IMR-90 (cell line): ENCODE measurements around the gene MRPS15. TPM values are rescaled to one million over a fixed set of nuclear protein-coding genes. Genes with fewer than 3 reads are reported as not detected.
A peak's percentile ranks its signal among the peaks of the same experiment; 100 is the strongest.

Experiments
- ATAC-seq: fragments of 200-7000 bp; cut with Tn5 transposase; 2 replicates; pipeline ENCODE4 v1.9.1; 2020; ENCODE audit warnings: low read depth, mild to moderate bottlenecking, moderate library complexity
- BruUV-seq: library from RNA; stranded (reverse); fragments of 400-500 nt; replicated peaks from 2 replicates; lab custom pipeline; 2021; lab: Mats Ljungman, UMichigan
- CTCF ChIA-PET: fragments of 300-600 bp; formaldehyde crosslinking; extraction: SDS; loops from one replicate; lab custom pipeline; 2021; ENCODE audit warnings: antibody characterized with exemption; lab: Yijun Ruan, JAX
- POLR2A ChIA-PET: fragments of 300-600 bp; sonication (Branson Sonifier 250); formaldehyde crosslinking; loops from one replicate; lab custom pipeline; 2022; ENCODE audit warnings: antibody characterized with exemption; ENCODE audit not compliant: unreplicated experiment; lab: Charles Lee
- DNase-seq: peaks from one replicate; pipeline ENCODE4 v3.0.0; 2013
- H2AFZ ChIP-seq: replicated peaks from 2 replicates; pipeline ENCODE3; 2013; ENCODE audit warnings: low read length, mild to moderate bottlenecking; ENCODE audit not compliant: poor library complexity
- H2AK5ac ChIP-seq: 2 replicates; pipeline ENCODE4 v1.6.1; 2013; ENCODE audit warnings: low read depth, low read length, inconsistent platforms
- H2AK9ac ChIP-seq: replicated peaks from 2 replicates; pipeline ENCODE3; 2013; ENCODE audit warnings: mild to moderate bottlenecking, low read depth, low read length, moderate library complexity; ENCODE audit not compliant: poor library complexity
- H2BK120ac ChIP-seq: 2 replicates; pipeline ENCODE4 v1.6.1; 2013; ENCODE audit warnings: low read depth, low read length, inconsistent platforms
- H2BK15ac ChIP-seq: 3 replicates; pipeline ENCODE4 v1.6.1; 2013; ENCODE audit warnings: low read depth, low read length, inconsistent platforms
- H2BK20ac ChIP-seq: 2 replicates; pipeline ENCODE4 v1.6.1; 2013; ENCODE audit warnings: low read depth, mild to moderate bottlenecking, inconsistent platforms, low read length, moderate library complexity
- H2BK5ac ChIP-seq: 2 replicates; pipeline ENCODE4 v1.6.1; 2013; ENCODE audit warnings: mild to moderate bottlenecking, low read depth, low read length, inconsistent platforms; ENCODE audit not compliant: poor library complexity, severe bottlenecking
- H3K14ac ChIP-seq: replicated peaks from 2 replicates; pipeline ENCODE4 v1.6.1; 2013; ENCODE audit warnings: low read depth, low read length, inconsistent platforms
- H3K18ac ChIP-seq: 2 replicates; pipeline ENCODE4 v1.6.1; 2013; ENCODE audit warnings: low read depth, low read length, control low read depth
- H3K23ac ChIP-seq: 2 replicates; pipeline ENCODE4 v1.6.1; 2013; ENCODE audit warnings: low read depth, low read length, inconsistent platforms
- H3K27ac ChIP-seq: 2 replicates; pipeline ENCODE4 v1.5.1; 2013; ENCODE audit warnings: mild to moderate bottlenecking, control low read depth, low read length; ENCODE audit not compliant: insufficient read depth
- H3K27me3 ChIP-seq: 2 replicates; pipeline ENCODE4 v1.6.1; 2013; ENCODE audit warnings: low read length; ENCODE audit not compliant: control insufficient read depth, insufficient read depth
- H3K36me3 ChIP-seq: 2 replicates; pipeline ENCODE4 v1.6.1; 2013; ENCODE audit warnings: low read length, mixed read lengths; ENCODE audit not compliant: control insufficient read depth, insufficient read depth
- H3K4ac ChIP-seq: 2 replicates; pipeline ENCODE4 v1.6.1; 2013; ENCODE audit warnings: low read depth, low read length, inconsistent platforms
- H3K4me1 ChIP-seq: 2 replicates; pipeline ENCODE4 v1.6.1; 2013; ENCODE audit warnings: low read length, mixed read lengths; ENCODE audit not compliant: control insufficient read depth, insufficient read depth
- H3K4me2 ChIP-seq: 2 replicates; pipeline ENCODE4 v1.6.1; 2013; ENCODE audit warnings: low read depth, mild to moderate bottlenecking, control low read depth, low read length, moderate library complexity
- H3K4me3 ChIP-seq: 2 replicates; pipeline ENCODE4 v1.5.1; 2013; ENCODE audit warnings: low read depth, mild to moderate bottlenecking, control low read depth, low read length, moderate library complexity; ENCODE audit not compliant: insufficient read depth
- H3K56ac ChIP-seq: 2 replicates; pipeline ENCODE4 v1.6.1; 2013; ENCODE audit warnings: low read length, inconsistent platforms; ENCODE audit not compliant: insufficient read depth; ENCODE audit errors: extremely low read depth
- H3K79me1 ChIP-seq, 2 experiments: 2 replicates each; pipeline ENCODE4 v1.6.1; 2013; ENCODE audit warnings: low read length in 2 of 2, inconsistent platforms in 1 of 2, low read depth in 1 of 2
- H3K9ac ChIP-seq: 2 replicates; pipeline ENCODE4 v1.6.1; 2013; ENCODE audit warnings: low read depth, low read length, control low read depth
- H3K9me1 ChIP-seq: 2 replicates; pipeline ENCODE4 v1.6.1; 2013; ENCODE audit warnings: low read length, inconsistent platforms; ENCODE audit not compliant: insufficient read depth
- H3K9me3 ChIP-seq: 2 replicates; pipeline ENCODE4 v1.6.1; 2013; ENCODE audit warnings: low read length; ENCODE audit not compliant: control insufficient read depth, insufficient read depth
- H4K20me1 ChIP-seq: 2 replicates; pipeline ENCODE4 v1.6.1; 2013; ENCODE audit warnings: low read length, inconsistent platforms; ENCODE audit not compliant: insufficient read depth
- H4K5ac ChIP-seq: 2 replicates; pipeline ENCODE4 v1.6.1; 2013; ENCODE audit warnings: mild to moderate bottlenecking, low read depth, low read length, control low read depth
- H4K8ac ChIP-seq, 2 experiments: 2 replicates each; pipeline ENCODE4 v1.6.1; 2013; ENCODE audit warnings: low read depth in 2 of 2, low read length in 2 of 2, control low read depth in 1 of 2, inconsistent platforms in 1 of 2
- H4K91ac ChIP-seq: 2 replicates; pipeline ENCODE4 v1.6.1; 2013; ENCODE audit warnings: low read depth, low read length, inconsistent platforms; ENCODE audit not compliant: insufficient read depth
- CEBPB ChIP-seq: IDR thresholded peaks from 2 replicates; pipeline ENCODE4 v1.6.1; 2012; ENCODE audit warnings: low read depth, low read length, improper control_type of control experiment
- FOS ChIP-seq: fragments of 150-350 bp; IDR thresholded peaks from 2 replicates; pipeline ENCODE4 v1.6.1; 2016; ENCODE audit warnings: low read depth, low read length
- MAFK ChIP-seq: IDR thresholded peaks from 2 replicates; pipeline ENCODE4 v1.6.1; 2012; ENCODE audit warnings: low read depth, low read length, improper control_type of control experiment
- NFE2L2 ChIP-seq: fragments of 150-350 bp; IDR thresholded peaks from 2 replicates; pipeline ENCODE4 v1.6.1; 2016; ENCODE audit warnings: low read depth, mild to moderate bottlenecking, low read length
- POLR2A ChIP-seq: IDR thresholded peaks from 2 replicates; pipeline ENCODE4 v1.6.1; 2012; ENCODE audit warnings: mild to moderate bottlenecking, low read depth, low read length
- RFX5 ChIP-seq: IDR thresholded peaks from 2 replicates; pipeline ENCODE4 v1.8.0; 2012; ENCODE audit warnings: low read depth, mild to moderate bottlenecking, low read length, moderate library complexity
- WGBS, 2 experiments: methylation state at CpG; one replicate each; pipeline versions ENCODE4 v1.1.5 to v1.1.7; 2013; ENCODE audit warnings: missing lambda C conversion rate in 2 of 2; ENCODE audit not compliant: insufficient read length in 1 of 2; ENCODE audit errors: extremely low coverage in 2 of 2; 5-methylcytosine and 5-hydroxymethylcytosine counted together
- dilution Hi-C: fragments of 300-500 bp; cut with HindIII; formaldehyde crosslinking; loops from one replicate; pipeline ENCODE4 v1.14.3; 2018; ENCODE audit warnings: low sequenced_read_pairs; ENCODE audit not compliant: unreplicated experiment
- in situ Hi-C: fragments of 300-500 bp; cut with MboI; formaldehyde crosslinking; loops from 3 replicates; pipeline ENCODE4 v1.14.3; 2019; ENCODE audit warnings: low sequenced_read_pairs, inconsistent platforms, mixed read lengths
- intact Hi-C: fragments of 100-400 bp; cut with micrococcal nuclease; formaldehyde crosslinking; loops from 2 replicates; pipeline ENCODE4 v1.10.0; 2022
- polyA plus RNA-seq, 3 experiments: library from polyadenylated mRNA; depleted of rRNA; stranded (reverse); fragments of >200 nt; gene quantifications; 2 replicates each; pipeline ENCODE4 v1.2.3, GENCODE V29; 2012; ENCODE audit warnings: low replicate concordance in 1 of 3
- total RNA-seq: library from RNA; depleted of rRNA; stranded (reverse); fragments of >200 nt; gene quantifications from 2 replicates; pipeline ENCODE4 v1.2.3, GENCODE V29; 2012
- TF ChIP-seq, protein P1 (sequence below): fragments of 150-350 bp; IDR thresholded peaks from 2 replicates; pipeline ENCODE4 v1.6.1; 2017; ENCODE audit warnings: mild to moderate bottlenecking, antibody characterized with exemption, low read length, low read depth
- TF ChIP-seq, protein P2 (sequence below): conservative IDR thresholded peaks from 2 replicates; pipeline ENCODE4 v1.5.1; 2012; ENCODE audit warnings: mild to moderate bottlenecking, low read depth, low read length, improper control_type of control experiment

MRPS15 gene
- total and polyA plus RNA-seq, 2 of the 4 experiments (the other 2 are of a cell fraction): 46.1 to 77.9 TPM

DNA sequence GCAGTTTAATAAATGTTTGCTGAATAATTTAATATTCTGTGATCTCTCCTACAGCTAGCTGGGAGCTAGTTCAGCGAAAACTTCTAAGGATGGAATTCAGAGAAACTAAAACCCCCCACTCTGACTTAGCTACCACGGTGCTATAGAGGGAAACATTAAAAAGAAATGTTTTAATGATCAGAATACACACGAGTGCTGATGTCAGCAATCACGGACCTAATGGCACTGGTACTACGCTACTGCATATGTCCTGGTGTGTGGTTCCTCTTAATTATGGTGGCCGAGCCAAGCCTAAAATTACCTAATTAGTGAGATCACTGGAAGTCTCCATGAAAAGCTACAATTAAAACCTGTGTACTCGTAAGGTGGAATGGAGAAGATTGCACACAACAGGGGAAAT is 42.5 kb downstream of the MRPS15 start:
- no peak for ATAC-seq
- POLR2A ChIA-PET: no interaction called here
- Histone ChIP-seq H3K36me3 (peaks cover 3% of the 10 kb centered on the region; the same call in 1 of the 2 replicates), H4K20me1 (no peaks in the 10 kb centered on the region), H4K91ac (no peak overlapping the region), H2AK9ac (no peak overlapping the region), H2BK5ac (no peak overlapping the region), H3K4me3 (no peak overlapping the region), H4K8ac (no peak overlapping the region), H2BK120ac (0 out of 2 replicates have a peak overlapping the region, but pooled peaks have one; percentile 82), H2BK15ac (no peak overlapping the region), H2BK20ac (no peak overlapping the region), H3K4ac (no peak overlapping the region), H3K23ac (no peak overlapping the region), H3K27ac (no peak overlapping the region), H3K18ac (no peak overlapping the region), H4K5ac (no peak overlapping the region), H3K14ac (no peak overlapping the region), H3K56ac (no peak overlapping the region), H3K4me1 (peaks cover 5% of the 10 kb centered on the region), H2AFZ (no peak overlapping the region), H3K9me1 (no peaks in the 10 kb centered on the region), H3K4me2 (no peak overlapping the region), H3K79me1 (no peaks in the 10 kb centered on the region), H3K27me3 (no peaks in the 10 kb centered on the region), H2AK5ac (no peak overlapping the region), H3K9ac (no peak overlapping the region), H3K9me3 (no peaks in the 10 kb centered on the region)
- CTCF ChIA-PET: interaction anchor here (0.9 to 1.2 kb wide), 2 partner anchors 79 to 122 kb away, joined by 4 to 5 read pairs; no protein-coding TSS in a partner anchor
- TF ChIP-seq POLR2A (no peak), RFX5 (no peak), MAFK (peak; percentile 62), FOS (no peak), NFE2L2 (no peak), CEBPB (no peak)
- TF ChIP-seq, protein P1, sequence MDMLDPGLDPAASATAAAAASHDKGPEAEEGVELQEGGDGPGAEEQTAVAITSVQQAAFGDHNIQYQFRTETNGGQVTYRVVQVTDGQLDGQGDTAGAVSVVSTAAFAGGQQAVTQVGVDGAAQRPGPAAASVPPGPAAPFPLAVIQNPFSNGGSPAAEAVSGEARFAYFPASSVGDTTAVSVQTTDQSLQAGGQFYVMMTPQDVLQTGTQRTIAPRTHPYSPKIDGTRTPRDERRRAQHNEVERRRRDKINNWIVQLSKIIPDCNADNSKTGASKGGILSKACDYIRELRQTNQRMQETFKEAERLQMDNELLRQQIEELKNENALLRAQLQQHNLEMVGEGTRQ: no peak
- TF ChIP-seq, protein P2, sequence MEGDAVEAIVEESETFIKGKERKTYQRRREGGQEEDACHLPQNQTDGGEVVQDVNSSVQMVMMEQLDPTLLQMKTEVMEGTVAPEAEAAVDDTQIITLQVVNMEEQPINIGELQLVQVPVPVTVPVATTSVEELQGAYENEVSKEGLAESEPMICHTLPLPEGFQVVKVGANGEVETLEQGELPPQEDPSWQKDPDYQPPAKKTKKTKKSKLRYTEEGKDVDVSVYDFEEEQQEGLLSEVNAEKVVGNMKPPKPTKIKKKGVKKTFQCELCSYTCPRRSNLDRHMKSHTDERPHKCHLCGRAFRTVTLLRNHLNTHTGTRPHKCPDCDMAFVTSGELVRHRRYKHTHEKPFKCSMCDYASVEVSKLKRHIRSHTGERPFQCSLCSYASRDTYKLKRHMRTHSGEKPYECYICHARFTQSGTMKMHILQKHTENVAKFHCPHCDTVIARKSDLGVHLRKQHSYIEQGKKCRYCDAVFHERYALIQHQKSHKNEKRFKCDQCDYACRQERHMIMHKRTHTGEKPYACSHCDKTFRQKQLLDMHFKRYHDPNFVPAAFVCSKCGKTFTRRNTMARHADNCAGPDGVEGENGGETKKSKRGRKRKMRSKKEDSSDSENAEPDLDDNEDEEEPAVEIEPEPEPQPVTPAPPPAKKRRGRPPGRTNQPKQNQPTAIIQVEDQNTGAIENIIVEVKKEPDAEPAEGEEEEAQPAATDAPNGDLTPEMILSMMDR: no peak
- in situ Hi-C loops: loop anchor here (5.0 to 25.0 kb wide), 2 partner anchors 84 to 309 kb away; no protein-coding TSS in a partner anchor
- intact Hi-C loops: loop anchor here (1.0 to 5.0 kb wide), 4 partner anchors 34 to 322 kb away; partner anchors contain the start of genes SH3D21 and STK40
- WGBS, 2 experiments: no CpG with 5 or more reads among the region's 7 CpGs
- no peak for DNase-seq
- dilution Hi-C loops: no loop called here
- BruUV-seq: no TSS peak
